ENCODE measurements around the gene MAP4. TPM values are rescaled to one million over a fixed set of nuclear protein-coding genes. Genes with fewer than 3 reads are reported as not detected.

Gene MAP4
- total RNA-seq, 4 donors from 2014 or later, result 597 to 976 (median 687) TPM

GRCh38 chr3:47899495-47900108, 116.6 kb downstream of the MAP4 start:
- TF ChIP-seq POLR2A (IDR thresholded peaks at IDR 0.05), result no peak
- no peak for TF ChIP-seq CTCF (IDR thresholded peaks at IDR 0.05 in 4 of 5, conservative IDR thresholded peaks at IDR 0.05 in 1 of 5)
- no peak for DNase-seq
- Histone ChIP-seq H3K27me3 (no peaks in the 10 kb centered on the region), H3K36me3 (peaks cover 0 to 88% of the 10 kb centered on the region in 2 donors), H3K9me3 (no peaks in the 10 kb centered on the region), H3K4me1 (peaks cover 0 to 3% of the 10 kb centered on the region in 2 donors), H3K4me3 (no peak overlapping the region), H3K27ac (peak overlapping the region in 2 of 4 donors; percentile 19 to 39)
- in situ Hi-C loops (cut with MboI; ENCODE audit: low sequenced_read_pairs in 4 of 4), result no loop called here
- intact Hi-C loops (cut with DNase I; ENCODE audit: low total_unique reads), result no loop called here
- no peak for ATAC-seq

GRCh38 chr3:47897954-47898353, 118.3 kb downstream of the MAP4 start:
- Histone ChIP-seq H3K36me3 (peaks cover 0 to 75% of the 10 kb centered on the region in 2 donors), H3K27ac (no peak overlapping the region), H3K27me3 (no peaks in the 10 kb centered on the region), H3K9me3 (no peaks in the 10 kb centered on the region), H3K4me1 (peaks cover 3 to 13% of the 10 kb centered on the region in 2 donors), H3K4me3 (no peak overlapping the region)
- DNase-seq (no peak), ATAC-seq (no peak)
- intact Hi-C loops (cut with DNase I; ENCODE audit: low total_unique reads), result no loop called here
- TF ChIP-seq POLR2A (IDR thresholded peaks at IDR 0.05) (no peak), CTCF (IDR thresholded peaks at IDR 0.05 in 4 of 5, conservative IDR thresholded peaks at IDR 0.05 in 1 of 5) (no peak)
- in situ Hi-C loops (cut with MboI; ENCODE audit: low sequenced_read_pairs in 4 of 4), result no loop called here

GRCh38 chr3:47896736-47897135, 119.5 kb downstream of the MAP4 start:
- H3K36me3 ChIP-seq, result peaks cover 0 to 68% of the 10 kb centered on the region in 2 donors
- H3K27ac ChIP-seq, result peak overlapping the region in 1 of 4 donors; percentile 4
- intact Hi-C loops (cut with DNase I; ENCODE audit: low total_unique reads) (no loop called here), in situ Hi-C loops (cut with MboI; ENCODE audit: low sequenced_read_pairs in 4 of 4) (no loop called here)
- H3K27me3 ChIP-seq, result no peaks in the 10 kb centered on the region
- no peaks in the 10 kb centered on the region for H3K9me3 ChIP-seq
- ATAC-seq (no peak), DNase-seq (no peak)
- H3K4me1 ChIP-seq, result peaks cover 9 to 25% of the 10 kb centered on the region in 2 donors
- TF ChIP-seq POLR2A (IDR thresholded peaks at IDR 0.05), result no peak
- no peak for TF ChIP-seq CTCF (IDR thresholded peaks at IDR 0.05 in 4 of 5, conservative IDR thresholded peaks at IDR 0.05 in 1 of 5)
- no peak overlapping the region for H3K4me3 ChIP-seq

- intact Hi-C loops (cut with DNase I; ENCODE audit: low total_unique reads) (no loop called here), in situ Hi-C loops (cut with MboI; ENCODE audit: low sequenced_read_pairs in 4 of 4) (no loop called here)
- Histone ChIP-seq H3K9me3 (no peaks in the 10 kb centered on the region), H3K4me3 (no peak overlapping the region), H3K36me3 (peaks cover 0 to 53% of the 10 kb centered on the region in 2 donors), H3K27ac (peak overlapping the region in 3 of 4 donors; percentile 8 to 51 (median 31)), H3K4me1 (peaks cover 19 to 40% of the 10 kb centered on the region in 2 donors), H3K27me3 (no peaks in the 10 kb centered on the region)
- DNase-seq (no peak), ATAC-seq (no peak)
- TF ChIP-seq POLR2A (IDR thresholded peaks at IDR 0.05), result no peak
- TF ChIP-seq CTCF (IDR thresholded peaks at IDR 0.05 in 4 of 5, conservative IDR thresholded peaks at IDR 0.05 in 1 of 5), result no peak
Observed at GRCh38 chr3:47895241-47895640, 121.0 kb downstream of the MAP4 start.
